ENCODE data around the gene MAN2B1. TPM values are rescaled to one million over a fixed set of nuclear protein-coding genes. Genes with fewer than 3 reads are reported as not detected.
"Not testable (repeated sequence)": the region's sequence is repeated elsewhere in the genome, so short reads cannot be mapped to it uniquely, and the experiment has no call there.

Gene MAN2B1
- total RNA-seq, 1 donor from 2014 or later: 35.8 TPM

DNA sequence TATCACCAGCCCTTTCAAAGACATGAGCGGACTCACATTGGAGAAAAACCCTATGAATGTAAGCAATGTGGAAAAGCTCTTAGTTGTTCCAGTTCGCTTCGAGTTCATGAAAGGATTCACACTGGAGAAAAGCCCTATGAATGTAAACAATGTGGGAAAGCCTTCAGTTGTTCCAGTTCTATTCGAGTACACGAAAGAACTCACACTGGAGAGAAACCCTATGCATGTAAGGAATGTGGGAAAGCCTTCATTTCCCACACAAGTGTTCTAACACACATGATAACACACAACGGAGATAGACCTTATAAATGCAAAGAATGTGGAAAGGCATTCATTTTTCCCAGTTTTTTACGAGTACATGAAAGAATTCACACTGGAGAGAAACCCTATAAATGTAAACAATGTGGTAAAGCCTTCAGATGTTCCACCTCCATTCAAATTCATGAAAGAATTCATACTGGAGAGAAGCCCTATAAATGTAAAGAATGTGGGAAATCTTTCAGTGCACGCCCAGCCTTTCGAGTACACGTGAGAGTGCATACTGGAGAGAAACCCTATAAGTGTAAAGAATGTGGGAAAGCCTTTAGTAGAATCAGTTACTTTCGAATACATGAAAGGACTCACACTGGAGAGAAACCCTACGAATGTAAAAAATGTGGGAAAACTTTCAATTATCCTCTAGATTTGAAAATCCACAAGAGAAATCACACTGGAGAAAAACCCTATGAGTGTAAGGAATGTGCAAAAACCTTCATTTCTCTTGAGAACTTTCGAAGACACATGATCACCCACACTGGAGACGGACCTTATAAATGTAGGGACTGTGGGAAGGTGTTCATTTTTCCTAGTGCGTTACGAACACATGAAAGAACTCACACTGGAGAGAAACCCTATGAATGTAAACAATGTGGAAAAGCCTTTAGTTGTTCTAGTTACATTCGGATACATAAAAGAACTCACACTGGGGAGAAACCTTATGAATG, 38.2 kb downstream of the MAN2B1 start:
- Histone ChIP-seq H3F3A (ENCODE audit: low read depth) (peaks cover 27% of the 10 kb centered on the region), H3K4me3 (no peak overlapping the region), H3K4me2 (no peak overlapping the region), H3K9me3 (ENCODE audit: low read depth) (peaks cover 33% of the 10 kb centered on the region), H3K79me2 (ENCODE audit: low read depth) (peaks cover 6% of the 10 kb centered on the region), H3K4me1 (no peaks in the 10 kb centered on the region), H4K20me1 (ENCODE audit: low read depth) (no peaks in the 10 kb centered on the region), H3K27me3 (no peaks in the 10 kb centered on the region), H3K27ac (no peak overlapping the region), H2AFZ (replicated peaks) (no peak overlapping the region), H3K36me3 (peaks cover 65% of the 10 kb centered on the region), H3K9ac (no peak overlapping the region)
- peaks cover 7% of the 10 kb centered on the region for H3K27me3 Mint-ChIP-seq (ENCODE audit: insufficient read depth, low read depth)
- no peaks in the 10 kb centered on the region for H3K4me1 Mint-ChIP-seq
- H3K4me3 Mint-ChIP-seq: no peak overlapping the region
- TF ChIP-seq EZH2phosphoT487 (IDR thresholded peaks at IDR 0.05): no peak
- TF ChIP-seq, protein P1, sequence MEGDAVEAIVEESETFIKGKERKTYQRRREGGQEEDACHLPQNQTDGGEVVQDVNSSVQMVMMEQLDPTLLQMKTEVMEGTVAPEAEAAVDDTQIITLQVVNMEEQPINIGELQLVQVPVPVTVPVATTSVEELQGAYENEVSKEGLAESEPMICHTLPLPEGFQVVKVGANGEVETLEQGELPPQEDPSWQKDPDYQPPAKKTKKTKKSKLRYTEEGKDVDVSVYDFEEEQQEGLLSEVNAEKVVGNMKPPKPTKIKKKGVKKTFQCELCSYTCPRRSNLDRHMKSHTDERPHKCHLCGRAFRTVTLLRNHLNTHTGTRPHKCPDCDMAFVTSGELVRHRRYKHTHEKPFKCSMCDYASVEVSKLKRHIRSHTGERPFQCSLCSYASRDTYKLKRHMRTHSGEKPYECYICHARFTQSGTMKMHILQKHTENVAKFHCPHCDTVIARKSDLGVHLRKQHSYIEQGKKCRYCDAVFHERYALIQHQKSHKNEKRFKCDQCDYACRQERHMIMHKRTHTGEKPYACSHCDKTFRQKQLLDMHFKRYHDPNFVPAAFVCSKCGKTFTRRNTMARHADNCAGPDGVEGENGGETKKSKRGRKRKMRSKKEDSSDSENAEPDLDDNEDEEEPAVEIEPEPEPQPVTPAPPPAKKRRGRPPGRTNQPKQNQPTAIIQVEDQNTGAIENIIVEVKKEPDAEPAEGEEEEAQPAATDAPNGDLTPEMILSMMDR (IDR thresholded peaks at IDR 0.05): no peak
- no peak for TF ChIP-seq EZH2 (IDR thresholded peaks at IDR 0.05)
- H3K27ac Mint-ChIP-seq: no peak overlapping the region
- peaks cover 67% of the 10 kb centered on the region for H3K36me3 Mint-ChIP-seq
- no peak for DNase-seq (ENCODE audit: low spot score)
- H3K9me3 Mint-ChIP-seq: peaks cover 61% of the 10 kb centered on the region

DNA sequence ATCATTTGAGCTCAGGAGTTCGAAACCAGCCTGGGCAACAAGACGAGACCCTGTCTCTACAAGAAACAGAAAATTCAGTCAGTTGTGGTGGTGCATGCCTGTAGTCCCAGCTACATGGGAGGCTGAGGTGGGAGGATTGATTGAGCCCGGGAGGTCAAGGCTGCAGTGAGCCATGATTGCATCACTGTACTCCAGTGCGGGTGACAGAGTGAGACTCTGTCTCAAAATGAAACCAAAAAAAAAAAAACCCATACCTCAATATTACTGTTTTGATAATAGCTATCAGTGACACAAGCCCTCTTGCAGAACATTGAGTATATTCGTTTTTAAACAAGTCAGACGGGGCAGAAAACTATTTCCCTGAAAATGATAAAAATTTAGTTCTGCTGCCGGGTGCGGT, 39.6 kb downstream of the MAN2B1 start:
- peaks cover 68% of the 10 kb centered on the region for H3K36me3 Mint-ChIP-seq

DNA sequence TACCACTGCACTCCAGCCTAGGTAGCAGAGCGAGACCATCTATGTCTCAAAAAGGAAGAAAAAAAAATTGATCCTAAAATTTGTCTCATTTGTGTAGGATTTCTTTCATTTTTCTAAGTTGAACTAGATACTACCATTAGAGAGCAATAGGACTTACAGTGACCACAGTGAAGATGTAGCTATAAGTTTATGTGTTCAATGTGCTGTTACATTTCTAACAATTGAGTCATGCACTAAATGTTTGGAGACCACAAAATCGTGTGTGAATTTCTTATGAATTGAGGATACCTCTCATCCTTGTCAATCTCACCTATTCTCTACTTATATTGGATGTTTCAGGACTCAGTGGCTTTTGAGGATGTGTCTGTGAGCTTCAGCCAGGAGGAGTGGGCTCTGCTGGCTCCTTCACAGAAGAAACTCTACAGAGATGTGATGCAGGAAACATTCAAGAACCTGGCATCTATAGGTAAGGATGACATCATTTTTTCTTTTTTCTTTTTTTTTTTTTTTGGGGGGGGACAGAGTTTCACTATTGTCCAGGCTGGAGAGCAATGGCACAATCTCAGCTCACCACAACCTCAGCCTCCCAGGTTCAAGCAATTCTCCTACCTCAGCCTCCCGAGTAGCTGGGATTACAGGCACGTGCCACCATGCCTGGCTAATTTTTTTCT, 43.0 kb downstream of the MAN2B1 start:
- Mint-ChIP-seq H3K9me3 (peaks cover 64% of the 10 kb centered on the region), H3K27ac (no peak overlapping the region), H3K36me3 (peaks cover 59% of the 10 kb centered on the region), H3K27me3 (ENCODE audit: insufficient read depth, low read depth) (peaks cover 8% of the 10 kb centered on the region), H3K4me1 (no peaks in the 10 kb centered on the region), H3K4me3 (no peak overlapping the region)
- Histone ChIP-seq H3K9ac (no peak overlapping the region), H2AFZ (replicated peaks) (no peak overlapping the region), H3F3A (ENCODE audit: low read depth) (peaks cover 15% of the 10 kb centered on the region), H3K36me3 (peaks cover 45% of the 10 kb centered on the region), H3K27me3 (no peaks in the 10 kb centered on the region), H3K4me2 (no peak overlapping the region), H3K79me2 (ENCODE audit: low read depth) (peaks cover 43% of the 10 kb centered on the region), H3K27ac (no peak overlapping the region), H4K20me1 (ENCODE audit: low read depth) (no peaks in the 10 kb centered on the region), H3K4me1 (no peaks in the 10 kb centered on the region), H3K4me3 (no peak overlapping the region), H3K9me3 (ENCODE audit: low read depth) (peaks cover 24% of the 10 kb centered on the region)
- DNase-seq (ENCODE audit: low spot score): no peak
- TF ChIP-seq, protein P1 (IDR thresholded peaks at IDR 0.05): no peak
- TF ChIP-seq EZH2 (IDR thresholded peaks at IDR 0.05): no peak
- TF ChIP-seq EZH2phosphoT487 (IDR thresholded peaks at IDR 0.05): no peak

More for the DNA sequence above, 39.6 kb downstream of the MAN2B1 start:
- Histone ChIP-seq H3K9ac (no peak overlapping the region), H3F3A (ENCODE audit: low read depth) (peaks cover 18% of the 10 kb centered on the region), H2AFZ (replicated peaks) (no peak overlapping the region), H3K4me1 (no peaks in the 10 kb centered on the region), H4K20me1 (ENCODE audit: low read depth) (no peaks in the 10 kb centered on the region), H3K79me2 (ENCODE audit: low read depth) (peaks cover 17% of the 10 kb centered on the region), H3K27ac (no peak overlapping the region), H3K36me3 (peaks cover 66% of the 10 kb centered on the region), H3K9me3 (ENCODE audit: low read depth) (peaks cover 33% of the 10 kb centered on the region), H3K4me2 (no peak overlapping the region), H3K27me3 (no peaks in the 10 kb centered on the region), H3K4me3 (no peak overlapping the region)
- Mint-ChIP-seq H3K4me3 (no peak overlapping the region), H3K27ac (no peak overlapping the region), H3K27me3 (ENCODE audit: insufficient read depth, low read depth) (peaks cover 7% of the 10 kb centered on the region), H3K9me3 (peaks cover 66% of the 10 kb centered on the region), H3K4me1 (no peaks in the 10 kb centered on the region)
- TF ChIP-seq EZH2 (IDR thresholded peaks at IDR 0.05) (no peak), EZH2phosphoT487 (IDR thresholded peaks at IDR 0.05) (no peak)
- TF ChIP-seq, protein P1 (IDR thresholded peaks at IDR 0.05): no peak
- no peak for DNase-seq (ENCODE audit: low spot score)

DNA sequence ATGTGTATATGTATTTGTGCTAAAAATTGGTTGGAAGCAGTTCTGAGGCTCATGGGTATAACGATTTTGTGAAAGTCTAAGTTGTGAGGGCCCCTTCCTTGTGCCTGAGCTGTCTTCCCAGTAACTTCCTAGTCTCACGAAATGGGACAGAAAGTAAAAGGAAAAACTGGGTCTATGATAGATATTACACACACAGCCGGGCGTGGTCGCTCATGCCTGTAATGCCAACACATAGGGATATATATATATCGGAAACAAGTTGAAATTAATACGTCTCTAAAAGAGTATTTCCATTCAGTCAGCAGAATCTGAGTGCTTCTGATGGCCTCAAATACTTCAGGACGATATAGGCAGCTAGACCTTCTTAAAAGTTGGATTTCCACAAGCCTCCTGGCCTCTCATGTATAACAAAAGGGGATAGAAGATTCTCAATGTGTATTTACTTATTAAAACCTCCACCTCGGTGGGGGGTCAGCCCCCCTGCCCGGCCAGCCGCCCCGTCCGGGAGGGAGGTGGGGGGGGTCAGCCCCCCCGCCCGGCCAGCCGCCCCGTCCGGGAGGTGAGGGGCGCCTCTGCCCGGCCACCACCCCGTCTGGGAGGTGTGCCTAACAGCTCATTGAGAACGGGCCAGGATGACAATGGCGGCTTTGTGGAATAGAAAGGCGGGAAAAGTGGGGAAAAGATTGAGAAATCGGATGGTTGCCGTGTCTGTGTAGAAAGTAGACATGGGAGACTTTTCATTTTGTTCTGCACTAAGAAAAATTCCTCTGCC, 45.1 kb downstream of the MAN2B1 start:
- H2AFZ ChIP-seq (replicated peaks); H3K9ac ChIP-seq; H3K4me3 Mint-ChIP-seq; H3K4me1 Mint-ChIP-seq; H3K9me3 ChIP-seq (ENCODE audit: low read depth); H3K4me2 ChIP-seq; H4K20me1 ChIP-seq (ENCODE audit: low read depth); H3K27ac Mint-ChIP-seq; H3K27ac ChIP-seq; H3F3A ChIP-seq (ENCODE audit: low read depth); DNase-seq (ENCODE audit: low spot score); H3K4me1 ChIP-seq; H3K27me3 ChIP-seq; H3K4me3 ChIP-seq; H3K27me3 Mint-ChIP-seq (ENCODE audit: insufficient read depth, low read depth): not testable (repeated sequence)
- Histone ChIP-seq H3K36me3 (peaks cover 25% of the 10 kb centered on the region), H3K79me2 (ENCODE audit: low read depth) (peaks cover 64% of the 10 kb centered on the region)
- Mint-ChIP-seq H3K9me3 (peaks cover 58% of the 10 kb centered on the region), H3K36me3 (peaks cover 51% of the 10 kb centered on the region)
